Endothelial cell (in vitro differentiated cells): ENCODE data around the gene ARMC2. TPM values are rescaled to one million over a fixed set of nuclear protein-coding genes. Genes with fewer than 3 reads are reported as not detected.

ENCODE experiments used
- DNase-seq: peaks from one replicate; pipeline ENCODE4 v3.0.0; 2021; ENCODE audit warnings: low spot score
- H3K27ac Mint-ChIP-seq: one replicate; pipeline ENCODE4 v1.8.0; 2021; ENCODE audit warnings: mixed read lengths, inconsistent platforms; ENCODE audit not compliant: unreplicated experiment
- H3K27me3 Mint-ChIP-seq: one replicate; pipeline ENCODE4 v1.8.0; 2021; ENCODE audit warnings: mild to moderate bottlenecking, moderate library complexity, mixed read lengths, inconsistent platforms; ENCODE audit not compliant: unreplicated experiment
- H3K36me3 Mint-ChIP-seq: one replicate; pipeline ENCODE4 v1.8.0; 2021; ENCODE audit warnings: mild to moderate bottlenecking, low read depth, mixed read lengths, inconsistent platforms; ENCODE audit not compliant: unreplicated experiment
- H3K4me1 Mint-ChIP-seq: one replicate; pipeline ENCODE4 v1.8.0; 2021; ENCODE audit warnings: mild to moderate bottlenecking, mixed read lengths, inconsistent platforms; ENCODE audit not compliant: unreplicated experiment
- H3K4me3 Mint-ChIP-seq: one replicate; pipeline ENCODE4 v1.8.0; 2021; ENCODE audit warnings: mild to moderate bottlenecking, mixed read lengths, inconsistent platforms; ENCODE audit not compliant: unreplicated experiment
- H3K9me3 Mint-ChIP-seq: one replicate; pipeline ENCODE4 v1.8.0; 2021; ENCODE audit warnings: mixed read lengths, inconsistent platforms; ENCODE audit not compliant: unreplicated experiment
- total RNA-seq: library from RNA; stranded (reverse); fragmentation: NEBNext Ultra II Directional; extraction: Animal tissue kit (Norgen Biotek cat#: 25700); gene quantifications from one replicate; pipeline ENCODE4 v1.2.1, GENCODE V29; 2021; ENCODE audit not compliant: unreplicated experiment
- TF ChIP-seq, protein P1 (sequence below): fragments of 200-600 bp; sonication (generic); IDR thresholded peaks from one replicate; pipeline ENCODE4 v1.5.0; 2021; ENCODE audit warnings: antibody characterized with exemption; ENCODE audit not compliant: unreplicated experiment

ARMC2 gene
- total RNA-seq, 1 donor from 2014 or later = 6.3 TPM

- H3K27me3 Mint-ChIP-seq = peaks cover 2% of the 10 kb centered on the region
- H3K36me3 Mint-ChIP-seq = peaks cover 20% of the 10 kb centered on the region
- DNase-seq = no peak
- H3K4me1 Mint-ChIP-seq = no peaks in the 10 kb centered on the region
- no peaks in the 10 kb centered on the region for H3K9me3 Mint-ChIP-seq
- H3K27ac Mint-ChIP-seq = no peak overlapping the region
- H3K4me3 Mint-ChIP-seq = no peak overlapping the region
- TF ChIP-seq, protein P1, sequence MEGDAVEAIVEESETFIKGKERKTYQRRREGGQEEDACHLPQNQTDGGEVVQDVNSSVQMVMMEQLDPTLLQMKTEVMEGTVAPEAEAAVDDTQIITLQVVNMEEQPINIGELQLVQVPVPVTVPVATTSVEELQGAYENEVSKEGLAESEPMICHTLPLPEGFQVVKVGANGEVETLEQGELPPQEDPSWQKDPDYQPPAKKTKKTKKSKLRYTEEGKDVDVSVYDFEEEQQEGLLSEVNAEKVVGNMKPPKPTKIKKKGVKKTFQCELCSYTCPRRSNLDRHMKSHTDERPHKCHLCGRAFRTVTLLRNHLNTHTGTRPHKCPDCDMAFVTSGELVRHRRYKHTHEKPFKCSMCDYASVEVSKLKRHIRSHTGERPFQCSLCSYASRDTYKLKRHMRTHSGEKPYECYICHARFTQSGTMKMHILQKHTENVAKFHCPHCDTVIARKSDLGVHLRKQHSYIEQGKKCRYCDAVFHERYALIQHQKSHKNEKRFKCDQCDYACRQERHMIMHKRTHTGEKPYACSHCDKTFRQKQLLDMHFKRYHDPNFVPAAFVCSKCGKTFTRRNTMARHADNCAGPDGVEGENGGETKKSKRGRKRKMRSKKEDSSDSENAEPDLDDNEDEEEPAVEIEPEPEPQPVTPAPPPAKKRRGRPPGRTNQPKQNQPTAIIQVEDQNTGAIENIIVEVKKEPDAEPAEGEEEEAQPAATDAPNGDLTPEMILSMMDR = no peak
These were observed 140.5 kb downstream of the ARMC2 start for GRCh38 chr6:108988765-108989164.

DNA sequence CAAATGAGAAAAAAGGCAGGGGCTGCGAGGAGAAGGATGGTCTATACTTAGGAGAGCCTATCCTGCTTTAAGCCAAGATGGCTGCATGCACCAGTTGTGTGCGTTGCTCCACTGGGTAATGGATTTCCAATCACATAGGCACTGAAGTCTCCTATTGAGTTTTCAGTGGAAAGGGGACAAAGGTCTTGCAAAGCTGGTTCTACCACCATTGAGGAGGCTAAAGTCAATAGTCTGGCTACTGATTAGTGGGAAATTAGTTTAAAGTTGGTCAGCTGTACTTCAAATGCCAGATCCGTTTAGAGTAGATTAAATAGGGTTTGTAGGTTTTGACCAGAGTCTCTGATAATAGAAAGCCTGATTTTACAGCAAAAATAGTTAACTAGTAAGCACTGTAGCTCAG lies 141.5 kb downstream of the ARMC2 start:
- DNase-seq = no peak
- H3K4me3 Mint-ChIP-seq = no peak overlapping the region
- peaks cover 20% of the 10 kb centered on the region for H3K36me3 Mint-ChIP-seq
- no peak overlapping the region for H3K27ac Mint-ChIP-seq
- H3K27me3 Mint-ChIP-seq = peaks cover 2% of the 10 kb centered on the region
- TF ChIP-seq, protein P1 = no peak
- no peaks in the 10 kb centered on the region for H3K4me1 Mint-ChIP-seq
- no peaks in the 10 kb centered on the region for H3K9me3 Mint-ChIP-seq

GRCh38 chr6:108993876-108994275 lies 145.7 kb downstream of the ARMC2 start:
- TF ChIP-seq, protein P1 = no peak
- Mint-ChIP-seq H3K27me3 (peaks cover 2% of the 10 kb centered on the region), H3K4me1 (no peaks in the 10 kb centered on the region), H3K4me3 (no peak overlapping the region), H3K36me3 (peaks cover 20% of the 10 kb centered on the region), H3K9me3 (no peaks in the 10 kb centered on the region), H3K27ac (no peak overlapping the region)
- DNase-seq = no peak

GRCh38 chr6:108995296-108995695 lies 147.1 kb downstream of the ARMC2 start:
- TF ChIP-seq, protein P1 = no peak
- no peak overlapping the region for H3K4me3 Mint-ChIP-seq
- H3K9me3 Mint-ChIP-seq = no peaks in the 10 kb centered on the region
- H3K27ac Mint-ChIP-seq = no peak overlapping the region
- no peaks in the 10 kb centered on the region for H3K4me1 Mint-ChIP-seq
- no peak for DNase-seq
- no peaks in the 10 kb centered on the region for H3K27me3 Mint-ChIP-seq
- H3K36me3 Mint-ChIP-seq = peaks cover 13% of the 10 kb centered on the region

- H3K27ac Mint-ChIP-seq = no peak overlapping the region
- H3K36me3 Mint-ChIP-seq = peaks cover 5% of the 10 kb centered on the region
- TF ChIP-seq, protein P1 = no peak
- DNase-seq = no peak
- H3K27me3 Mint-ChIP-seq = no peaks in the 10 kb centered on the region
- H3K9me3 Mint-ChIP-seq = no peaks in the 10 kb centered on the region
- no peaks in the 10 kb centered on the region for H3K4me1 Mint-ChIP-seq
- H3K4me3 Mint-ChIP-seq = no peak overlapping the region
These were observed 148.0 kb downstream of the ARMC2 start for GRCh38 chr6:108996208-108996607.
